T-helper 1 cell treated with Interleukin-12 subunit alpha and Interleukin-12 subunit beta and Interleukin-4 antibody, amounts not matched to agents 30 ng/mL and 1 ng/mL, for 36 hours (primary cell): ENCODE data around the gene RAD51B. TPM values are rescaled to one million over a fixed set of nuclear protein-coding genes. Genes with fewer than 3 reads are reported as not detected.
"Not testable (repeated sequence)": the region's sequence is repeated elsewhere in the genome, so short reads cannot be mapped to it uniquely, and the experiment has no call there.

ENCODE experiments used
- intact Hi-C: fragments of 100-400 bp; cut with micrococcal nuclease; formaldehyde crosslinking; loops from one replicate; pipeline ENCODE4 v1.15.1; 2024
- total RNA-seq: library from RNA; stranded (reverse); gene quantifications from 2 replicates; pipeline ENCODE4 v1.2.3, GENCODE V29; 2022

RAD51B gene
- total RNA-seq, 1 donor from 2014 or later, result 24.4 TPM

DNA sequence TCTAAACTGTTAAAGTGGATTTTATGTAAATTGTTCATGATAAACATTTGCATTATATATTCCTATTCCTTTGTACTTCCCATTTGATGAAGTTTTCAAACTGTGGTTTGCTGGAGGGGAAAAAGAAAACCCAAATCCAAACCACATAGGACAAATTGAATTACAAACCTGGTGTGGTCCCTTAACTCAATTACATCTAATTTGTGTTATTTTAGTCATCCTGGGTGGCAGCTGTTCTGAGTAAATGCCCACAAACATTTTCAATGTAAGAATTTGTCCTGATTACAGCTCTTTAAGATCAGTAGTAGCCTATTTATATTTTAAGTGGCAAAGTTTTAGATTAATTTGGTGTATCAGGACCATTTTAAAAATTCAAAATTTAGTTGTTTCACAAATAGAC is 153.9 kb downstream of the RAD51B start:
- intact Hi-C loops, result no loop called here

DNA sequence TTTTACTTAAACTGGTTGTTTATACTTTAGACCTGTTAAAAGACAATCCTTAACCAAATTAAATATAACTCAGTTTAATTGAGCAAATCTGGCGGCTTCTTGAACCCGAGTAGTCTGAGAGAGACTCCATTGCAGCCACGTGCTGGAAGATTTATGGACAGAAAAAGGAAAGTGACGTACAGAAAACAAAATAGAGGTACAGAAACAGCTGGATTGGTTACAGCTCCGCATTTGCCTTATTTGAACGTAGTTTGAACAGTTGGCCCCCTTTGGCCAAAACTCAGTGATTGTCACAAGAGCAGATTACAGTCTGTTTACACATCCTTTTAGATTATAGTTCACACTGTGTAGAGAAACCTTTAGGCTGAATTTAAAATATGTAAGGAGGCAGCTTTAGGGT is 155.9 kb downstream of the RAD51B start:
- intact Hi-C loops, result no loop called here

DNA sequence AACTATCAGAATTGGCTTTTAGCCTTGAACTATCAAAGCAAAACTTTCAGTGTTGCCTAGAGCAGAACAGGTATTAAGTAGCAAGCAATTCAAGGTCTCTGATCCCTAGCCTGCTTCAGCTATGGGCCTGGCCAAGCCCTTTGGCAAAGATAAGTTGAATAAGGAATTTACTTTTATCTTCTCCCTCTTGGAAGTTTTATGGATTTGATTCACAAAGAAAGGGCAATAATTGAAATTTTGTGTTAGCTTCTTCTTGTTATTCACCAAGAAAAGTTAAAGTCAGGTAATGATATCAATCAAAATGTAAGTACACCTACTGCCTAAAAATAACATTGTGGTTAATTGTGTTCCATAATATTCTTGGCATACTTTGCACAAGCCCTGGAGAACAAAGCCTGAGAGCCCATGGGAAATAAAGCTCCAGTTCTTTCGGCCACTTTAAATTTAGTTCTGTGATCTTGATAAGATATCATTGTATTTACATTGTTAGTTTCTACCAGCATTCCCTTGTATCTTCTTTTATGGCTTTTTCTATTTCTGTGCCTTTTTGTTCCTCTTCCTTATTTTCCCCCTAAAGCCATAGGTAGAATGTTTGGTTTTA is 158.0 kb downstream of the RAD51B start:
- intact Hi-C loops, result no loop called here

DNA sequence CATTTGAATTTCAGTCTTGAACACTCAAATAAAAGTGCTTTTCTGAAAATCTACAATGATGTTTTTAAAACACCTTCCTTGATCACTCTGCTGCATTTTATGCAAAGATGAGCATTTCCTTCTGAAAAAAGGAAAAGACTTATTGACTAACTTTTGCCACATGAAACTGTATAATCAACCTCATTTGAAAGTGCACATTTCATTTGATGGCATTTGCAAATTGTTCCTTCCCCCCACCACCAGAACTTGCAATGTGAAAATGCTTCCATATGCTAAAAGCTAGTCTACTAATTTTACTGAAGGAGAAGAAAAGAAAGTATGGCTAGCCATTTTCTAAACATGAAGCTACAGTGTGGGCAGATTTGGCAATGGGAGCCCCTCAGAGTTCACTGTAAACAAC is 159.2 kb downstream of the RAD51B start:
- intact Hi-C loops, result no loop called here

DNA sequence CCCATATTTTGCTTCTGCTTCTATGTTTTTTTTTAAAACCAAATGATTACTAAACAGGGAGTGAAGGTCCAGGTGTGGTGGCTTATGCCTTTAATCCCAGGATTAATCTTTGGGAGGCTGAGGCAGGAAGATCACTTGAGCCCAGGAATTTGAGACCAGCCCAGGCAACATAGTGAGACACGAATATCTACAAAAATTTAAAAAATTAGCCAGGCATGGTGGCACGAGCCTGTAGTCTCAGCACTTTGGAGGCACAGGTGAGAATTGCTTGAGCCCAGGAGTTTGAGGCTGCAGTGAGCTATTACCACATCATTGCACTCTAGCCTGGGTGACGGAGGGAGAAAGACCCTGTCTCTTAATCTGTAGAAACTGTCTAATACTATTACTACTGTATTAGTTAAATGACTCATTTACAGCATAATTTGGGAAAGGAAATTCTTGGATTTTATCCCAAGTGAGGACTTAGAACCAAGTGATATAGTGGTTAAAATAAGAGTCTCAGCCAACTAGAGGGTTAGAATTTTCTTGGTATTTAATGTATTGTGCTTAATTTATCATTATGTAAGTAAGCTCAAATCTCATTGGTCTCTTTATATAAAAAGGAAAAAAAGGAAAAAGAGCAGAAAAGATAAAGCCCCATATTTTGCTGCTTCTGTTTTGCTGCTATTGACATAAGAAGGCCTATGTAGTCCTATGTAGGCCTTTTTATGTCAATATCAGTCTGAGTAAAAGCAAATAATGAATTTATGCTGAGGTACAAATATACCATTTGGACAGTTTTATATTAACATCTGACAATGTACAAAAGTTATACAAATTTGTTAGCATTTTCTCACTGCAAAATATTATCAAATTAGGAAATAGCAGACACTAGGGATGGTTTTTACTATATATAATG is 163.4 kb downstream of the RAD51B start:
- intact Hi-C loops, result no loop called here

DNA sequence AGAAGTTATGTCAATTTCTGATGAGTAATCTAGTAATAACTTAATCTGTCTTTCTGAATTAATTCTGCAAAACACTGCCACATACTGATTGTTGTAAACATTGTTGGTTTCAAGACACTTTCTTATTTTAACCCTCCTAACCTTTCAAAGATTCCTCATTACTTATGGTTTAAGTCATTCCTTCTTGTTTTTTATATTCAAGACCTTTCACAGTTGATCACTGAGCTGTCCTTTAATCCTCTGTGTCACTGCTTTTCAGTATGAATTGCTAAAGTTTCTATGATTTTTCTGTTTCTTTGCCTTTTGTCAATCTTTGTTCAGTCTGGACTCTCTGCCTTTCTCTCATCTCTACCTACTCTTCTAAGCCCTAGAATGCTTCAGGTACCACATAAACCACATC is 164.7 kb downstream of the RAD51B start:
- intact Hi-C loops, result no loop called here

DNA sequence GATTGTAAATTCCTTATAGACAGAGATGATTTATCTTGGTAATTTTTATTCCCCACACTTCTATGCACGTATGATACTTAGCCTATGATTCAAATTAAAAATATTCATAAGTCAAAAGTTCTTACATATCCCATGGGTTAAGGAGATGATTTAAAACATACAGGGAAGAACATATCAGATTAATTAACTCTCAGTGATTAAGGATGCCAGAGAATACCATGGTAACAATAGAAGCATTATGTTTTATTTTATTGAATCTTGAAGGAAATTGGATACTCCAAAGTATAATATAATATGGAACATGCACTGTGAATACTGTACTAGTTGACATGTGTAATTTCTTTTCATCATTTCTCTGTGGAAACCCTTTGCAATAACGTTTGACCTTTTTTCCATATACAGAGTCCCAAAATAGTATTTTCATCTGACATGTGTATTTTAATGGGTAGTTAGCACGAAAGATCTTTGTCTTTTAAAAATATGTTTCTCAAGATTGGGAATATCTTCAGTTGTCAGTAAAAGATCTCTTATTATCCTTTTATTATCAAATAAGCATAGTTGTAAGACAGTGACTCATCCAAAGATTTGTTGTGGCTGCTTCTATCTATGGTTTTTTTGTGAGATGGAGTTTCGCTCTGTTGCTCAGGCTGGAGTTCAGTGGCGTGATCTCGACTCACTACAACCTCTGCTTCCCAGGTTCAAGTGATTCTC is 166.7 kb downstream of the RAD51B start:
- intact Hi-C loops, result no loop called here

DNA sequence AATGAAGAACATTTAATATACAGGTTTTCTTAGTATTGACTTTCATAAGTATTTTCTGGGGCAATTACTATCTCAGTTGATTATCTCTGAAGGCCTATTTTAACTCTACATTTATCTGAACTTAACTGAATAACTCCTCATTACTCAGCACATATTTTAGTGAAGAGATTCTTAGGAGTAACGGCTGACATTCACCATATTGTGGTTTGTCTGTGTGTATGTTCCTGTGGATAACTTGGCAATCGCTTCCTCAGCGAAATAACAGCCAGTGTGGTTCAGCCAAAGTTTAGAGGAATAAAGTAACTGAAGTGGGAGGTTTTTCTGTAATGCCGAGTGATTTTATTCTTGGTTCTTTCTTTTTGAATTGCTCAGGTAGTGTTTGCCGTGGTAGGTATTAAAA is 168.0 kb downstream of the RAD51B start:
- intact Hi-C loops, result no loop called here

DNA sequence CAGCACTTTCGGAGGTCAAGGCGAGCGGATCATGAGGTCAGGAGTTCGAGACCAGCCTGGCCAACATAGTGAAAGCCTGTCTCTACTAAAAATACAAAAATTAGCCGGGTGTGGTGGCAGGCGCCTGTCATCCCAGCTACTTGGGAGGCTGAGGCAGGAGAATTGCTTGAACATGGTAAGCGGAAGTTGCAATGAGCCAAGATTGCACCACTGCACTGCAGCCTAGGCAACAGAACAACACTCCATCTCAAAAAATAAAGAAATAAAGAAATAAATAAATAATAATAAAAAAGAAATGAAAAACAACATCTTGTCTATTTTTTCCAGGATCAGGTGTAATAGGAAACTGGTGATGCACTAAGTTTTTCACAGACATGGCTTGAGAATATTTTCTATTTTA is 168.6 kb downstream of the RAD51B start:
- intact Hi-C loops, result not testable (repeated sequence)

DNA sequence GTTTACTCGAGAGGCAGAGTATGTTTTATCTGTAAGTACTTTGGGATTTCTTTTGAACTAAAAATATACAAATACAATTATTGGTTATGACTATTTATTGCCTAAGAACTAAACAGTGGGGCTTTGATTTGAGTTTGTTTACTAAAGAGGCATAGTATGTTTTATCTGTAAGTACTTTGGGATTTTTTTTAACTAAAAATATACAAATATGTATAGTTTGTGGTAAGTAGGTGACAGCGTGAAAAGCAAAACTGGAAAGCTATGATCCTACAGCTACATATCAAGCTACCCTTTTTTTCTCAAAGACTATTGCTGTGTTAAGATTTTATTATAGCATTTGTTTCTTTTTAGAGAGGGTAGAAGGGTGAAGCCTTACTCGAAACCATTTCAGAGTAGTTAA is 171.0 kb downstream of the RAD51B start:
- intact Hi-C loops, result no loop called here

DNA sequence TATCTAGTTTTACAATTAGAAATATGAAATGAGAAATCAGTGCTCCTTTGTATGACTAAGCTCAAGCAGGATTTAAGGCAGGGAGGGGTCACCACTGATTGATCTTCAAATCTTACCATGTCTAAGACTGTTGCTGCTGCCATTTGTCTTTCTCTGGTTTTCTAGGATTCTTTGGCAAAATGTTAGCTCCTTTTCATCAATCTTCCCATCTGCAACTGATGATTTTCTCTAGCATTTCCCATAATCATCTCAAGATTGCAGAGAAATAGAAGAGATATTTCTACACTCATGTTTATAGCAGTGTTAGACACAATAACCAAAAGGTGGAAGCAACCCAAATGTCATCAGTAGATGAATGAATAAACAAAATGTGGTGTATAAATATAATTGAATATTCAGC is 175.0 kb downstream of the RAD51B start:
- intact Hi-C loops, result no loop called here

DNA sequence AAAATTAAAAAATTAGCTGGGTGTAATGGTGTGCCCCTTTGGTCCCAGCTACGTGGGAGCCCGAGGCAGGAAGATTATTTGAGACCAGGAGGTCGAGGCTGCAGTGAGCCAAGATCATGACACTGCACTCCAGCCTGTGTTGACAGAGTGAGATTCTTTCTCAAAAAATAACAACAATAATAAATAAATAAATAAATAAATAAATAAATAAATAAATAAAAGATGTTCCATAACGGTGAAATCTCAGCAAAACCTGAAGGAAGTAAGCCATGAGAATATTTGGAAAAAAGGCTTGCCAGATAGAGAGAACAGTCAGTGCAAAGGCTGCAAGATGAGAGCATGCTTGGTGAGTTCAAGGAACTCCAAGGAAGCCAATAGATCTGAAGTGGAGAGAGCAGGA is 176.7 kb downstream of the RAD51B start:
- intact Hi-C loops, result no loop called here

DNA sequence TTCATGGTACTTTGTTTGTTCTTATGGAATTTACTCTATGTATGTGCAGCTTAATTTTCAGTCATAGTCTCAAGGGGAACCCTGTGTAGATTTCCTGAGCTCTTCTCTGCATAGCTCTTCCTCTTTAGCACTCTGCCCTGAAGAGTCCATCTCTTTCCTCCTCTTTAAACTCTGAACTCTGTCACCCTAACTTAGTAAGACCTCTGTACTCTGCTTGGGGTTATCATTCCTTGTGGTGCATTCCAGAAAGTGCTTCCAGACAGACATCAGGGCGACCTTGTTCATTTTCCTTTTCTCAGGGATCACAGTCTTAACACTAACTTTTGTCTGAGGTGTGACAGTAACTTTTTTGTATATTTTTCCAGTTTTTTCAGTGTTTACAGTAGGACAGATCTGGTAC is 179.3 kb downstream of the RAD51B start:
- intact Hi-C loops, result no loop called here

DNA sequence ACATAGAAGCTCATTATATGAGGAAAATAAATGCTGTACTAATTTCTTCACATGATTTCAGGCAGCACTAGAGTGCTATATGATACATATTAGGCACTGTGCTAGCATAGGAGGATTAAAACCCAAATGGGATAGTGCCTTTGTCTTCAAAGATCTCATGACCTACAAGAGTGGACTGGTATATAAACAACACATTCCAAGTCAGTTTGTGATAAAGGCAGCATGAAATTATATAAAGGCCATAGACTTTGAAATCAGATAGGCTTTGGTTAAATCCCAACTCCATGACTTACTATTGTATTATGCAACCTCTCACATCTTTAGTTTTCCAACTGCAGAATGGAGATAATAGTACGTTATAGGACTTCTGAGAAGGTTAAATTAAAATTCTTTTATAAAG is 179.7 kb downstream of the RAD51B start:
- intact Hi-C loops, result no loop called here

DNA sequence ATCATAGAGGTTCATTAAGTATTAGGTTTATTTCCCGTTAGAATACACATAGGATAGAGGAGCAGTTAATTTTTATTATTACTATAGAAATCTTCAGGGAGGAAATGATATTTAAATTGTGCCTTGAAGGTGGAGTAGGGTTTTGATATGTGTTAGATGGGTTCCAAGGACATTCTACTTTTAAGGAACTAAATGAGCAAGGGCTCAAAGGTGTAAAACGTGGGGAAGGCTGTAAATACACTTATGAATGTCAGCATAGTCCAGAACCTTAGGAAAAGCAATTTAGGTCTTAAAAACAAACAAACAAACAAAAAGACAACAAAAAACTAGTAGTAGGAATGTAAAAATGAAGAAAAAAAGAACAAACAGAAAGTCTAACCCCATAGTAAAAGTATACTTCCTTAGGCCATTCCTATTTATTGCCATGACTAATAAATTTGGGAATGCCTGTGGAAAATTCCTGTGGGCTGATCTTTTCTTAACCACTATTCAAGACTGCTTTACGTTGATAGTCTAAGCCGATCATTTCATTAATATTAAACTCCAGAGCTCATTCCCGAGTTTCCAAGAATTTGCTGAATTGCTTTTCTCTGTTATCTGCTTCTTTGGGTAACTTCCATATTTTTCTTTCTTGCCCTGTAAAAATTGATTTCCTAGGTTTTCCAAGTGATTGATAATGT is 180.3 kb downstream of the RAD51B start:
- intact Hi-C loops, result no loop called here

DNA sequence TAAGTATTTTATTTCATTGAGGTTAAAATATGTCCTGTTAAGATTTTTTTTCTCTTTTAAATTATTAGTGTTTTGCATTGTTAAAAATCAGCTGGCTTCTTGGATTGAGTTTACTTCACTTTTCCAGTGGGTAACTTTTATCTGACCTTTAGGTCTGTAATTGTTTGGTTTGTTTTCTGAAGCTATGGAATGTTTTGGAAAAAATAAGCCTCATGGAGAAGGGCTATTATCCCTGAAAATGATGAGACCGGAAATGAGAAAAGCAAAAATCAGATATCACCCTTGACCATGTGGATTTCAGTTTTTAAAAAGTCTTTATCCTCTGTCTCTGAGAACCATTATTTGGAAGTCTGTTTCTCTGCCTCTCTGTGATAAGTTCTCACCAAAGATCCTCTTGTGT is 180.9 kb downstream of the RAD51B start:
- intact Hi-C loops, result no loop called here

DNA sequence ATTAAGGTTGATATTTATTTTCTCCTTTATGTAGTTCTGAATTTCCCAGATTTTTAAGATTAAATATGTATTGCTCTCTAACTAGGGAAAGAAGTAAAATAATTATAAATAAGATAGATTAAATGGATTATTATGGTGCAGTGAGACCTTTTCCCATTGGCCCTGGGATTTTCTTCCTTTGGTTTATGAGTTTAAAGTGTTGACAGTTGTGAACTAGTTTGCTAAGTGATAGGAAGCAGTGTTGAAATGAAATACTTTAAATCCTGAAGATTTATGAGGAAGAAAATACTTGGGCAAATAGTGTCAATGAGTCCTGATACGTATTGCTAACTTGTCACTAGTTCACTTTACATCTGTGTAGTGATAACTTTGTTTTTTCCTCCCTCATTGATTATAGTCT is 188.9 kb downstream of the RAD51B start:
- intact Hi-C loops, result no loop called here

DNA sequence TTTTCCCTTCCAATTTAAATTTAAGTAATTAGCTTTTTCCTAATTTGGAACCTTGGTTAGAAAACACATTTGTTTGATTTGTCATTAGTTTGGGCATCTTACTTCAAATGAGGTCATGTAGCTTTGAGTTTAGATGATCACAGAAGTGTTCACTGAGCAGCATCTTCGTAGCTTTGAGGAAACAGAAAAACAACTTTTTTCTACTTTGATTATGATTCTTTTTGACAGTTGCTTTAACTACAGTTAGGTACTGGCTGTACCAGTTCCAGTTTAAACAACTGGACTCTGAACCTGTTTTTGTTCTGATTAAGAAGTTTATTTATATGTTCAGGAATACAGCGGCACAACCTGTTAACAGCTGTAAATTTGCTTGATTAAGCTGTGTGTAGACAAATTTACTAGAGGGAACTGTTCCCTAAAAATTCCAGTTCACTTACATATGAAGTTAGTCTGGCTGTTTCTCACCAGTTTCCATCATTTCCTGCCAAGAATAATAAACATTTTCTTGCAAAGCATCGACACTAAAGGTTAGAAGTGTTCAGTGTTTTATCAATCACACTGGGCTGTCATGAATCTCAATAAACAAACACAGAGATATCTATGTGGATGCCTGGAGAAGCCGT is 191.9 kb downstream of the RAD51B start:
- intact Hi-C loops, result no loop called here

DNA sequence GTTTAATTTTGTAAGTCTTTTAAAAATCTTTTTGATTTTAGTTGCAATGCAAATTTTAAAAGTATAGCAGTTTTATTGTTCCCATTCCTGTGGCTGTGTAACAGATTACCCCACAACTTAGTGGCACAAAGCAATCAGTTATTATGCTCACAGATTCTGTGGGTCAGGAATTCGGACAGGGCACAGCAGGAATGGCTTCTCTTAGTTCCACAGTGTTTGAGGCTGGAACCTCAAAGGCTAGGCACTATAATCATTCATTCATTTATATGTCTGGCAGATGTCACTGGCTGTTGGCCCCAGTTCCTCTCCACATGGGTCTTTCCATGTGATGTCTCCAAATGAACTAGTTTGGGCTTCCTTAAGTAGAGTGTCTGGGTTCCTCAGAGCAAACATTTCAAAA is 193.3 kb downstream of the RAD51B start:
- intact Hi-C loops, result no loop called here

DNA sequence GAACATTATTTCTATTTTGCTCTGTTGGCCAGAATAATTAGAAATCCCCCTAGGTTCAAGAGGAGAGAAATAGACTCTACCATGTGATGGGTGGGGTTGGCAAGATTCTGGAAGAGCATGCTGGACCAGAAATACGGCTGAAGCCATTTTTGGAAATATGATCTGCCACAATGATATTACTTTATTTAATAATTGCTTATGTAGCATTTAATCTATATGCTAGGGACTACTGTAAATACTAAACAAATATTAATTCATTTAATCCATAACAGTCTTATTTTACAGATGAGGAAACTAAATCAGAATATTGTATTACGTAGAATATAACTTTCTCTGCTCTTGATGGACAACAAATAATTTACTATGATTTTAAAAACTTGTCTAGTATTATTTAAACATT is 193.7 kb downstream of the RAD51B start:
- intact Hi-C loops, result no loop called here

DNA sequence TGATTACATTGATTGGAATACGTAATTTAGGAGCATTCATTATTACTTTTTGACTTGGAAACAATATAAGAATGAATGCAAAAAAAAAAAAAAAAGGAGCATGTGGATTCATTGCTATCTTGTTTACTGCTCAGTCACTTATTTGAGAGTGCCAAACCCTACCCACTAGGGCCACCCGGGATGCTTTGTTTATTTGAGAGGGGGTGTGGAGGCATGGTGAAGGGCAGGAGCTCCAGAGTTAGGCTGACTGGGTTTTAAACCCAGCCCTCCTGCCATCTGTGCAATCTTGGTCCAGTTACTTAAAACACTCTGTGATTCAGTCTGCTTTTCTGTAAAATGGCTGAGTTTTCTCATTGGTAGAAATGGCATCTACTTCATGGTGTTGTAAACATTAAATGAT is 195.2 kb downstream of the RAD51B start:
- intact Hi-C loops, result no loop called here
